ENCODE results near the gene KCNQ1OT1.

The KCNQ1OT1 gene

DNA sequence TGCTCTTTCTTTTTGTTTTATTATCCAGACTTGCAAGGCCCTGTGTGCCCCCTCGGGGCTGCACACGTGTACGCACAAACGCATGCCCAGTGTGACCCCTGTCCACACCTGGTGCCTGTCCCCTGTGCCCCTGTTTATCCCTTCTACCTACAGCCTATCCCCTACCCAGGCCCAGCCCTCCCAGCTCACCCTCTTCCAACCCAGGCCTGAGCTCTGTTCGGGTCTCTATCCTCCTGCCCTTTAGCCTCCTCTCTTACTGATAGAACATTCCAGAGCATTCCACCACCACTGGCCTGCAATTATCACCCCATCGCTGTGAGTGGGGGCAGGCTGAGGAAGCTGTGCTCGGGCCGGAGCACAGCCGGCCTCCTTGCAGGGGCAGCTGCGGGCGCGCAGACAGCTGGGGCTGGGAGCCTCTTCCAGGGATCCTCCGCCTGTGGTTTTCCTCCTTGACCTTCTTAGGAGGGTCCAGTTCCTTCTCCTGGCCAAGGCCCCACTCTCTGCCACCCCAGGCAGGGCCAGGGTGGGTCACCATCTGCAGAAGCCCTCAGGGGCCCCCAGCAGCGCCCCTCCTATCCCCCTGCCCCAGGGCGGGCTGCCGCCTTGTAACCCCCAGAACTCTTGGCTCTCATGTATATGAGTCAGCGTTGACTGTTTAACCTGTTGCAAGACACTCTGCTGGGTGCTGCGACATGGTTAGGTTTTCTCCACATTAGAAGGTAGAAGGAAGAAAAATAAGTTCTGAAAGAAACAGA lies 41.8 kb upstream of the KCNQ1OT1 start:
- TF ChIP-seq JUND (IDR thresholded peaks at IDR 0.05; ENCODE audit: low read depth): no peak
- no peak for DNase-seq (ENCODE audit: low read depth in 1 of 2, low spot score in 1 of 2)
- in situ Hi-C loops (cut with HindIII; ENCODE audit: low pct_unique_long_range_greater_than_20kb, low sequenced_read_pairs): no loop called here

DNA sequence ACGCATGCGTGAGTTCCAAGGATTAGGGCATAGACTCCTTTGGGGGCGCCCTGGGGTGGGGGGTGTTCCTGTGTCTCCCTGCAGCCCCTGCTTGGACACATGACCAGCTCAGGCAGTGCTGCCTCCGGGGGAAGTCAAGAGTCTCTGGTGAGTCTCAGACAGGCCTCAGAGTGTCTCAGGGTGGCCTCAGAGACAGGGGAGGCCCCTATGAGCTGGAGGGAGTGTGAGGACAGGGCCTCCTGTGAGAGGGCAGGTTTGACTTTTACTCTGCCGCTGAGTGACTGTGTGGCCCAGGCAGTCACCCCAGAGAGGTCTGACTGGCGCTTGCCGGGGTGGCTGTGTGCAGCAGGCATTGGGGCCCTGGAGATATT lies 41.2 kb upstream of the KCNQ1OT1 start:
- no peak for DNase-seq (ENCODE audit: low read depth in 1 of 2, low spot score in 1 of 2)
- in situ Hi-C loops (cut with HindIII; ENCODE audit: low pct_unique_long_range_greater_than_20kb, low sequenced_read_pairs): no loop called here
- TF ChIP-seq JUND (IDR thresholded peaks at IDR 0.05; ENCODE audit: low read depth): no peak

DNA sequence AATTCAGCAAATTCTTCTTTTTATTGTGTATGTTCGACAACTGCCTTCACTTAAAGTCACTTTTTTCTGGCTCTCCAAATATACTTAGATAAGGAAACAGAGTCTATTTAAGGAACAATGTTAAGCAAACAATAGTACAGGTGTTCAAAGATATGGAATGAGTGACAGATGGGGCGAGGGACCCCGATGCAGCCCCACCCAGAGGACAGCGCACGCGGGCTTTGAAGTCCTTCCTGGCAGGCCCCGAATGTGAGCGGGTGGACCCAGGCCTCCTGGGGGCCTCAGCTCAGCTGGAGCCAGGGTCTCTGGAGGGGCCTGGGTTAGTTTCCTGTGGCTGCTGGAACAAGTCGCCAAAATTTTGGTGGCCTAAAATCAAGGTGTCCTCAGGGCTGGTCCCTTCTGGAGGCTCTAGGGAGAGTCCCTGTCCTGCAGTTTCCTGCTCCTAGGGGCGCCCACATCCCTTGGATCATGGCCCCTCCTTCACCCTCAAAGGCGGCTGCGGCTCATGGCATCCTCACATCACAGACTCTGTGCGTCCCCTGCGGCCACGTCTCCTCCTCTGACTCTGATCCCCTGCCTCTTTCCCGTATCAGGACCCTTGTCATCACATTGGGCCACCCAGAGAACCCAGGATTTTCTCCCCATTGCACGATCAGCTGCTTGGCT lies 40.6 kb upstream of the KCNQ1OT1 start:
- in situ Hi-C loops (cut with HindIII; ENCODE audit: low pct_unique_long_range_greater_than_20kb, low sequenced_read_pairs): no loop called here
- no peak for DNase-seq (ENCODE audit: low read depth in 1 of 2, low spot score in 1 of 2)
- TF ChIP-seq JUND (IDR thresholded peaks at IDR 0.05; ENCODE audit: low read depth): no peak

DNA sequence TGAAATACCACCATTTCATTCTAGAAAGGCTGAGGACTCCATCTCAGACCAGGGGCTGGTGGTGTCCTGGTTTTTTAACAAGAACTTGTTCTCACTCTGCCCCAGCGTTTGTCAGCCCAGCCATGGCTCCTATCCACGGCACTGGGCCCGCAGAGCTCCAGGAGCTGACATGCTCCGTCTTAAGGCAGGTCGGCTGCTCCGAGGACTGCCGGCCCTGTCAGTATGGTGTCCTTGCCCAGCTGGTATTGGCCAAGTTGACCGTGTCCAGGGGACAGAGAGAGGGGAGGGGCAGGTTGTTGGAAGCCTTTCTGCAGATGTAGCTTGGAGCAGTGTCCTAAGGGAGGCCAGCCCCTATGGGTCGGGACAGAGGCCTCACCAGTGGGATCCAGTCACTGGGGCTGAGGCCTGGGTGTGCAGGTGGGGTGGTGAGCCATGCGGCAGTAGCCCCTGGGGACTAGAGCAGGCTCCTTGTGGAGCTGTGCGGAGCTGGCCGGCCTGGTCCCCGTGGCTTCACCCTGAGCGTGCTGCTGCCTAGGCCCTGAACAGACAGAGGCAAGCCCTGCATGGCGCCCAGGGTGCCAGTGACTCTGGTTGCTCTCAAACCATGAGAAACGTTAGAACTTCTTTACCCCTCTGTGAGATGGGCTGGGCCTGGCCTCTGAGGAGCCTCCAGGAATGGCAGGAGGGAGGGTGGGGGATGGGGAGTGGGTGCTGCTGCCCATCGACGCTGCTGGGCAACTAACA lies 39.9 kb upstream of the KCNQ1OT1 start:
- in situ Hi-C loops (cut with HindIII; ENCODE audit: low pct_unique_long_range_greater_than_20kb, low sequenced_read_pairs): no loop called here
- TF ChIP-seq JUND (IDR thresholded peaks at IDR 0.05; ENCODE audit: low read depth): no peak
- no peak for DNase-seq (ENCODE audit: low read depth in 1 of 2, low spot score in 1 of 2)

DNA sequence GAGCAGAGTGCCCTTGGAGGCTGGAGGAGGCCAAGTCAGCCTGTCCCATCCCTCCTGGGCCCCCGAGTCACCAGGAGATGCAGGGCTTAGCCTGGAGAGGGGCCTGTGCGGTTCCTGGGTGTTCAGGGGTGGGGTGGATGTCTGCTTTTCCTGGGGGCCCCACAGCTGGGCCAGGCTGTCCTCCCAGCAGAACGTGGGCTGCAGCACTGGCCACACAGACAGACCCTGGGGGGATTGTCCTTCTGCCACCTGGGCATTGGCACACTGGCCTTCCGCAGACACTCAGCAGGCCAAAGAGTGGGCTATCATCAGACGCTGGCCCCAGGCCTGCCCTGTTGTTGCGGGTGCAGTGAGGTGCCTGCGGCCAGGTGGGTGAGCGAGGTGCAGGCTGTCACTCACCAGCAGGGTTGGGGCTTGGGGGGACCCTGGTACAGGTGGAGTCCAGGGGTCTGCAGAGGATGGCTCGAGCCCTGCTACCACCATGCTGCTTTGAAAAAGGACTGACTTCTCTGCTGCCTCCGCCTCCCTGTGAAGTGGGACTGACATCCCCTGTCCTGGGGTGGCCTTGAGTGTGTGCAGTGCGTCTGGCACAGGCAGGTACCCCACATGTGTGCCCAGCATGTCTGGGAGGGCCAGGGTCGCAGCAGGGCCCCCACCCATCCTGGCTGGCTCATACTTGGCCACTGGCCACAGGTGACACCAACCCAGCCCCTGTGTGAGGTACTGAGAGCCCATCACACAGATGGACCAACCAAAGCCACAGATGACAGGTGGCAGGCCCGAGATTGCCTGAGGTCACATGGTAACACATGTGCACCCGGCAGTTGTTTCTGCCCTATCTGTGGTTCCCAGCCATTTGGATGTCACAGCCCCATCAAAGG lies 39.0 kb upstream of the KCNQ1OT1 start:
- no peak for DNase-seq (ENCODE audit: low read depth in 1 of 2, low spot score in 1 of 2)
- no peak for TF ChIP-seq JUND (IDR thresholded peaks at IDR 0.05; ENCODE audit: low read depth)
- in situ Hi-C loops (cut with HindIII; ENCODE audit: low pct_unique_long_range_greater_than_20kb, low sequenced_read_pairs): no loop called here

DNA sequence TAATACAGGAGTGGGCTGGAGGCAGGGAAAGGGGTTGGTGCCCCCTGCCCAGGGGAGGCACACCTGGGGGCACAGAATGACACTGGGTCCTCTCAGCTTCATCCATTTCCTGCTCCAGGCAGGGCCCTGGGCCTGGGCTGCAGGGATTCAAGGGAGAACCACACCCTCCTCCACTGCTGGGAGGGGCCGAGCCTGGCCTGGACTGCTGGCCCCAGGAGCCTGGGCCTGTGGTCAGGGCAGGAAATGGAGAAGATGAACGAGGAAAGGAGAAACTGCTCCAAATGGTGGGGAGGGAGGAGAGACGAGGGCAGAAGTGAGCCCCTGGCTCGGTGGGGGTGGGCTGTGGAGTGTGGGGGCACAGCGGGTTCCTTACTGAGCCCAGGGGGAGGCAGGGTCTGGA lies 38.1 kb upstream of the KCNQ1OT1 start:
- in situ Hi-C loops (cut with HindIII; ENCODE audit: low pct_unique_long_range_greater_than_20kb, low sequenced_read_pairs): no loop called here

DNA sequence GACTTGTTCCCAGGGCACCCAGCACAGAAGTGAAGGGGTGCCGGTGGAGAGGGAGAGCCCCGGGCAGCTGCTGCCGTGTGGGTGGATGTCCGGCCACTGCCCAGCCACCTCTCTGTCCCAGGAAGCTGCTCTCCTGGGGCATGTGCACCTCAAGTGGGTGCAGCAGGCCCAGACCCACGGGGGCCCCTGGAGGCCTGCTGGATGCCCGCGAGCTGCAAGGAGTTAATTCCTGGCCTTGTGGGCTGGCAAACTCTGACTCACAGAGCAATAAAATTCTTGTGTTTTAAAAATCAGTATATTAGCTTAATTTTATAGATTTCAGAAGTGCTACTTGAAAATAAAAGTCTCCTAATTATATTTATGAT lies 37.4 kb upstream of the KCNQ1OT1 start:
- TF ChIP-seq JUND (IDR thresholded peaks at IDR 0.05; ENCODE audit: low read depth): no peak
- in situ Hi-C loops (cut with HindIII; ENCODE audit: low pct_unique_long_range_greater_than_20kb, low sequenced_read_pairs): no loop called here
- no peak for DNase-seq (ENCODE audit: low read depth in 1 of 2, low spot score in 1 of 2)

More for the DNA sequence above, 38.1 kb upstream of the KCNQ1OT1 start:
- DNase-seq (ENCODE audit: low read depth in 1 of 2, low spot score in 1 of 2): no peak
- TF ChIP-seq JUND (IDR thresholded peaks at IDR 0.05; ENCODE audit: low read depth): no peak

DNA sequence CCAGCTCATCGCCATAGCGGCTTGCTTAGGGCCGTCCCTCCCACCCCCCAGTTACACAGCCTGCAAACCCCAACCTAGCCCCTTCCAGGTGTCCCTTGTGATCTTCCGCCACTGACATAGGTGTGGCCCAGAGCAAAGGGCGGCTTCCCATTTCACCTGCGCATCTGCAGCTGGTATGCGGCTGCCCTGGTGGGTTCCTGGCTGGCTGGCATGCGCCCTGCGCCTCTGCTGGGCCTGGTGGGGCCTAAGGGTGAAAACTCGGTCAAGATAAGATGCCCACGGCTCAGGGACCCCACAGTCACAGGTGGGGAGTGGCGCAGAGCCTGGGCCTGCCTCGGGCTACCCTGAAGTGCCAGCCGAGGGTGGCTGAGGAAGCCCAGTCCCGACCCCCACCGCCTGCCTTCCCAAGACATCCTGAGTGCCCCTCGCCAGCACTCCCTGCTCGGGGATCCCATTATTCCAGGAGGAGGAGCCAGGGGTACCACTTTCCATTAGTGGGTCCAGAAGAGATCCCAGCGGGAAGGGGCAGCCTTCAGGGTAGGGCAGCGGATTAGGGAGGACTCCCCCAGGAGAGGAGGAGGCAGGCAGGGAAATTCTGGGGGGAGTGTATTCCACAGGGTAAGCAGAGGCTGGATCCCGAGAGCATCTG lies 36.9 kb upstream of the KCNQ1OT1 start:
- in situ Hi-C loops (cut with HindIII; ENCODE audit: low pct_unique_long_range_greater_than_20kb, low sequenced_read_pairs): no loop called here
- no peak for TF ChIP-seq JUND (IDR thresholded peaks at IDR 0.05; ENCODE audit: low read depth)
- no peak for DNase-seq (ENCODE audit: low read depth in 1 of 2, low spot score in 1 of 2)

DNA sequence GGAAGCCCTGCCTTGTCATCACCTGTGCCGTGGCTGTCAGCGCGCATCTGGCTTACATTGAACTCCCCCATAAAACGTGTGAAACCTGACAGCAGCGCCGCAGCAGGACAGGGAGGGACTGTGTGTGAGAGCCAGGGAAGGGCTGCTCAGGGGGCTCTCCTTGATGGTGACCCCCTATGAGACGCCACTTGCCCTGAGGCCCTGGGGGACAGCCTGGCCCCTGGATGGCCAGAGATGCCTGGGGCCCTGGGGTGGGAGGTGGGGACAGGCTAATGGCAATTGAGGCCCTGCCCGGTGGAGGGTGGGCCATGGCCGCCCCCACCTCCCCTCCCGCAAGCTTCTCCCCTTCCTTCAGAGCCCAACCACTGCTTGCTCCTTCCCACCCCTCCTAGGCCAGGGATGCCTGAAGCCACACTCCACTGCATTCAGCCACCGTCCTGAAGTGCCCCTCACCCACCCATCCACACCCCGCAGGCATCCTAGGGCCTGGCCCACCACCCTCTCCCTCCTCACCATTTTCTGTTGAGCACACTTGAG lies 35.3 kb upstream of the KCNQ1OT1 start:
- no peak for TF ChIP-seq JUND (IDR thresholded peaks at IDR 0.05; ENCODE audit: low read depth)
- in situ Hi-C loops (cut with HindIII; ENCODE audit: low pct_unique_long_range_greater_than_20kb, low sequenced_read_pairs): no loop called here
- DNase-seq (ENCODE audit: low read depth in 1 of 2, low spot score in 1 of 2): no peak

DNA sequence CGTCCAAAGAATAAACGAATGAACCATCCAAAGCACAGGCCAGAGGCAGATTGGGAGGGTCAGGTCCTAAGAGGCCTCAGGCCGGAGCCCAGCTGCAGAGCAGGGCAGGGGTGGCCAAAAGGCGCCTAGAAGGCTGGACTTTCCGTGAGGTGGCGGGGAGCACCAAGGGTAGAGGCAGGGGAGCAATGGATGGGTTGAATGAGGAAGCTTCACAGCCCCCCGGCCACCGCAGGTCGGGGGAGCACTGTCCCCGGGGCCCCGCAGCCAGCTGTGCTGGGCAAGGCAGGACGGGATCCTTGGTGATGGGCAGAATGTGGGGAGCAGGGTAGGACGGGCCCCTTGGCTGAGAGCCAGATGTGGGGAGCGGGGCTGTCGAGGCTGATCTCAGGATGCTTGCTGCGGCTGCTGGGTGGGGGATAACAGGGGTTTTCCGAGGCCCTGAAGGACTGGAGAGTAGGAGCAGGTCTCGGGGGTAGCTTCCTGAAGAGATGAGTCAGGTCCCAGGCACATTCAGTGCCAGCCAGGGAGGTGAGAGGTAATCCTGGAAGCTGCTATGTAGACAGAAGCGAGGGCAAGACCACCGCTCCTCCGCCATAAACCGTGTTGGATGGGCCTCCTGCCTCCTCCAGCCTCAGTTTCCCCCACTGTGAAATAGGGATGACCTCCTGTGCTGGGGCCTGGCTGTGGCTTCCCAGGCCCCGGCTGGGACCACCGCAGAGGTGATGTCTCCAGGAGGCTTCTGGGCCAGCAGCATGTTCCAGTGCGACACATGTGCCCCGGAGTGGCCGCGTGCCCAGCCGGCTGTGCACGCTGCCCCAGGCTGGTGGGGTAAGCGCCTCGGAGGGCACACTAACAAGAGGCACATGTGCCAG lies 34.6 kb upstream of the KCNQ1OT1 start:
- TF ChIP-seq JUND (IDR thresholded peaks at IDR 0.05; ENCODE audit: low read depth): no peak
- in situ Hi-C loops (cut with HindIII; ENCODE audit: low pct_unique_long_range_greater_than_20kb, low sequenced_read_pairs): no loop called here
- no peak for DNase-seq (ENCODE audit: low read depth in 1 of 2, low spot score in 1 of 2)
